Hematopoietic multipotent progenitor cell treated with erythropoietin and hydrocortisone succinate and interleukin-3 and kit ligand, for 15 days (in vitro differentiated cells): ENCODE results near the gene CISH.

ENCODE experiments used
- DNase-seq: peaks from one replicate; pipeline ENCODE4 v3.0.0-alpha.2; 2015; ENCODE audit warnings: low spot score

Gene CISH

DNA sequence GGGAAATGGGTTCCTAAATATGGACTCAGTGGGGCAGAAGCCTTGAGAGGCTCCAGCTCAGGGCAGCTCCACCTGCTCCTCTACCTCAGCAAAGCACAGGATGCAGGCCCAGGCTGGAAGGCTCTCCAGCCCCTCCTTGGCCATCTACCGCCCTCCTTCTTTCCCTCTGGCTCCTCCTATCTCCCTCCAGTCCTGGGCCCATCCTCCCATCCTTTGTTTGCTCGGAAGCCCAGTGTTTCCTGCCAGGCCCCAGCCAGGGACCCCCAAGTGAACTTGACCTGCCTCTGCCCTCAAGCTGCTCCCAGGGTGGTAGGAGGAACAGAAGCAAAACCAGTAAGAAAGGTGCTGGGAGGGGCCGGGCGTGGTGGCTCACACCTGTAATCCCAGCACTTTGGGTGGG lies 25.4 kb upstream of the CISH start:
- DNase-seq: no peak

DNA sequence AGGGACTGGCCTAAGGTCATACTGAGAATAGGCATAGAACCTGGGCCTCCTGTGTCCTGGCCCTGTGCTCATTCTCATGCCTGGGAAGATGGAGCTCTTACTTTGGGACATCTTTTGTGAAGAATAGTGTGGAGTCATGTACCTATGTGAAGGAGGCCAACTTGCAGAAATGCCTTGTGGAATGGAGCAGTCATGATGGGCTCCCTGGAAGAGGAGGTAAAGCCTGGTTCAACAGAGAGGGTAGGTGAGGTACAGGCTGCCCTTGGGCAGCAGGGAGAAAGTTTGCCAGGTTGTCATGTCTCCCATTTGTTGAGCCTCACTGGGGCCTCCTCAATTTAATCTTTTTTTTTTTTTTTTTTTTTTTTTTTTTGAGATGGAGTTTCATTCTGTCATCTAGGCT lies 23.5 kb upstream of the CISH start:
- no peak for DNase-seq

DNA sequence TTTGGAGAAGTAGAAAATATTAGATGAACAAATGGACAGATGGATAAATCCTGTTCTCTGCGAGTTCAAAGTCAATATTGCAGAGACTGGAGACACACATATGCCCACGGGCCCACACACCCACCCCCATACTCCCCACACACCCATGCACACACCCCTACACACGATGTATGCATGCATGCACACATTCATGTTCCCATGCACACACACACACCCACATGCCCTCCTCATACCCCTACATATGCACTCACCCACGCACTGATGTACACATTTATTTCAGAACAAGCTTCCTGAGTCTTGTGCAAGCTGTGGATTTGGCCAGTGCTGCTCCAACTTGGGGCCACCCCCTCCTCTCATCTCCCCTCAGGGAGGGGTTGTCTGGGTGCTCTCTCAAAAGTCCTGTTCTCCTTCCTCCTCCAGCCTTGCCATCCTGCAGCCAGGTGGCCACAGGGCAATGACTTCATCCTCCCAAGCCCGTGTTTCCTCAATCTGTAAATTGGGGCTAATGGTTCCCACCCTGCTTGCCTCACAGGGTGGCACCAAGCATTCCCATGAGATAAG lies 21.7 kb upstream of the CISH start:
- DNase-seq: no peak

- no peak for DNase-seq
Observed at GRCh38 chr3:50632450-50632849, 20.9 kb upstream of the CISH start.

DNA sequence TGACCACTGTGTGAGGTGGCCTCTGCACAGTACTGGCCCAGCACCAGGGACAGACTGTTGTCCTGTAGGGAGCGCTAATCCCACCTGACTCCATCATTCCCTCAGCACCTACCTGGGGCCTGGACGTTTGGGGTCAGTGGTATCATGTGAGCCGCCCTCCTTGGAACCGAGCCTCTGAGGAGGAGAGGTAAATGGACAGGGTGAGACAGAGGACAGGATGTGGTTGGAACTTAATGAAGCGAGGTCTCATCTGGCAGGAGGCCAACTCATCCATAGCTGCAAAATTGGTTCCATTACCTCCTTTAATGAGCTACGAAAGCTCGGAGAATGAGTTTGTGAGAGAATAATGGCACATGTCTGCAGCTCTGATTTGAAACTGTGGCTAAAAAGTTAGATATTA lies 19.3 kb upstream of the CISH start:
- no peak for DNase-seq

DNA sequence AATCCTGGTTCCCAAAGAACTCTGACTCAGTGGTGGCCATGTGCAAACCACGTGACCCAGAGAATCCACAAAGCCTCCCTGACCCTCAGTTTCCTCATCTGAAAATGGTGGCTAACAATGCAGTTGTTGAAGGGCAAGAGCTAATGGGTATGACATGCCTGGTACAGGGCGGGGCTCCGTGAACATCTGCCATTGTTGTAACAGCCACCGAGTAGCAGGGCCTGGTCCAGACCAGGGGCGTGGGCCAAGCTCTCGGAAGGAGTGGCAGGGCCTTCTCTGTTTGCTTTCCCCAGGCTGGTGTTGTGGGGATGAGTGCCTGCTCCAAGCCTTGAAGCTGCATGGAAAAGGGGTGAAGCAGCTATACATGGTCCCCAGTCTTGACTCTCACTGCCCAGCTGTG lies 18.8 kb upstream of the CISH start:
- DNase-seq: no peak

DNA sequence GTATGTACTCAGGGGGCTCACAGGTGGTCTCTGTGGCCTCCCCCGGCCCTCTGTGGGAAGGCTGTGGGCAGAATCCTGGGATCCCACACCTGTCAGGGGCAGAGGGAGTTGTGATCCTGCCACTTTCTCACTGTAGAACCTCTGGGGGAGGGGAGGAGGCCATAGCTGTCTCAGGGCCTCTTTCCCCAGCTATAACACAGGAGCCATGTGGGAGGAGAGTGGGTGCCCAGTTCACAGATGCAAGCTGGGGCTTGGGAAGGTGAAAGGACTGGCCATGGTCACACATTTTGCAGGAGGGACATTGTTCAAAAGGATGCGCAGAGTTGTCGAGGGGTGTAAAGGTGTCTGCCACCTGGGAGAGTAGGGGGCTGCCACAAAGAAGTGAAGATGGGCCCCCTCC lies 17.0 kb upstream of the CISH start:
- DNase-seq: no peak

DNA sequence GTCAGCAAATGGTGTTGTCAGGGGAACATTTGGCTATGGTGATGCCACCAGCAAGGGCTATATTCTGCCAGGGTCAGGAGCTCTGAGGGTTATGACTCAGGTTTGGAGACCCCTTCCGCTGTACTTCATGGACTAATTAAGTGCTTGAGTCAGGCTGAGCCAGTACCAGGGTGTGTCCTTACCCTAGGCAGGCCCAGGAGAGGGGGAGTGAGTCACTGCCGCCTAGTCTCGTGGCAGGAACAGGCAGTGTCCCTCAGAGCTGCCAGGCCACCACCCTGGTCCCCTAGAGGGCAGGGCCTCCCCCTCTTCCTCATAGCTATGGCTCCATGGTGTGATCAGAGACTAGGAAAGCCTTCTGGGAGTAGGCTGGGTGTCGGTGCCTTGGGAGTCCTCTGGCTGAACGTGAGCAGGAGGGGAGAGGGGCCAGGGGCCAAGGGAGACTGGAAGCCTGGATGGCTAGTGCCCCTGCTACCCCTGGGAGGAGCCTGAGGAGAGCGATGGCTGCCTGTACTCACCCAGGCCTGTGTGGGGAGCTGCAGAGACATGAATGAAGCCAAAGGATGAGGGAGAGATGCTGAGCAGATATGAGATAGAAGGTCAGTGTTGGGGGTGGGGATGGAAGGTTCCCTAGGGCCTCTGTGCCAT lies 16.0 kb upstream of the CISH start:
- DNase-seq: no peak

DNA sequence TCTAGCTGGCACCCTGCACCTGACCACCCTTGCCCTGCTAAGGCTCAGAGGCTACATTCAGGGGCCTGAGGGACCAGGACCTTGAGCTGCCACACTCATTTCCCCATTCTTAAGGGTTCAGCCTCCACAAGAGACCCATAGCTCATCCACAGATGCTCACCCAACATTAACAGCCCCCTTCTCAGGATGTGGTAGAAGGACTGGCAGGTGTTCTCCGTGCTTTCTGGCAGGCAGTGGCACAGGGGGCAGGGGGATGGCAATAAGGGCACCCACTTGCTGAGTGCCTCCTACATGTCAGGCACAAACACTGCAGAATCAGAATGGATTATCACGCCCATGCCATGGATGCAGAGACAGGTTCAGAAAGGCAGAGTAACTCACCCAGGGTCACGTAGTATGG lies 14.8 kb upstream of the CISH start:
- DNase-seq: no peak

DNA sequence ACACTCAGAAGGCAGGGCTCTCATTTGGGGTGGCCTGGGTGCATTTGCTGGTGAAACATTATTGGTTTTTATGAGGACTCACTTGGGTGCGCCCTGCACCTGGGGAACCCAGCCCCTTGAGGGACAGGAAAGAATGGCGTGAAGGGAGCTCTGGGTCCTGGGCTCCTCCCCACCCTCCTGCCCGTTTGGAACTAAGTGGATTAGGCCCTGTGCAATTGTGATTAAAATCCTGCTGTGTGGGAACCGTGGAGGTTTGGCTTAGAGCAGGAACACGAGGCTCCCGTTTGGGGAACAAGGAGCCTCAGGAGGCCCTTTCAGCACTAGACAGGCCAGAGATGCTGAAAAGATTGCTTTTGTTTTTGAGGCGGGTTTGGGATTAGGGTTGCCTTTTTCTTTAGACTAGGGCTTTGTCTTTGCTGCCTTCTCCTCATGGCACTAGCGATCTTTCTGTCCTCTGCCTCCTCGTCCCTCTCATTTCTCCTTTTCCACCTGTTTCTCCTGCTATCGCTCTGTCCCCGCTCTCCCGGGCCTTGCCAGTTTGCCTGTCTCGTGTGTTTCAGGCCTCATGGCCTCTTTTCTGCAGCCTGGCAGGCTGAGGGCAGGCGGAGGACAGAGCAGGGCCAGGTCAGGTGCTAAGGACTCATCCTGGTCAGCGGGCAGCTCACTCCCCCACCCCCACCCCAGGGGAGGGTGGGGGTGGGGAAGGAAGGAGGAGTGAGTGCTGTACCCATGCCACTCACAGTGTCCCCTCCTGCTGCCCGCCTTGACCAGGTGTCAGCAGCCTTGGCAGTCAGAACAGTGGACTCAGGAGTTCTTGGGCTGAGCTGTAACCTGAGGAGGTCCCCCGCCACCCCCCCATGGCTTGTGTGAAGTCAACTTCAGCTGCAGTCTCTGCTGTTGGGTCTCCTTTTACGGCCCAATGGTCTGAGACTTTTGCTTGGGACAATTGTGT lies 13.9 kb upstream of the CISH start:
- no peak for DNase-seq

DNA sequence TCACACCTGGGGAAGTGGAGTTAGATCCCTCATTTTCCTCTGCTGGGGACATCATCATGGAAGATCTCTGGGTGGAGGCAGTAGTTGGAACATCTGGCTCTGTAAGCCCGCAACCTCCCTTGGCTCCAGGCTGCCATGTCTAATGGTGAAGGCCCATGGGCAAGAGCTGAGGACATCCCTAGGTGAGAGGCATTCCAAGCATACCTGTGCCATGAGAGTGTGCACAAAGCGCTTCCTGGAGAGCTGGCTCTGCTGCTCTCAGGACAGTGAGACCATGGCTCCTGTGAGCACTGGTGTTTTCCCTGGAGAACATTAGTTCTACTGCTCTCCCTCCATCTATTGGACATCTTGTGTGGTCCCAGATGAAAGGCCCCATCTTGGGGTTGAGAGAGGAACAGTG lies 13.1 kb upstream of the CISH start:
- DNase-seq: no peak

- DNase-seq: no peak
Observed at GRCh38 chr3:50623840-50624474, 12.4 kb upstream of the CISH start.

DNA sequence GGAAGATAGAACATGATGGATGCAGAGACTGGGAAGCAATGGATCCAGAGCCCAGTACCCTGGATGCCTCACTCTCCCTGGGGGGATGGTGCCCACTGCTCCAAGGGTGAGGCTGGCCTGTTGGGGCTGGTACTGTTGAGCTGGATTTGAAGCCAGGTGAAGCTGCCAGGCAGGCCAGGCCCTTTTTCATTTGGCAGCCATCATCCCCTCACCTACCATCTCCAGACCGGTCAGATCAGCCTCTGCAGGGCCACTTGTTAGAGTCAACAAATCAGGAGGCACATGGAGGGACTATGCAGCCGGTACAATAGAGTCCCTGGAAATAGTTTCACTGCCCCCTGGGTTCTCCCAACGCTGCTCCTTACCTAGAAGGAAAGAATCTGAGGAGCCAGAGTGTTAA lies 11.3 kb upstream of the CISH start:
- no peak for DNase-seq

DNA sequence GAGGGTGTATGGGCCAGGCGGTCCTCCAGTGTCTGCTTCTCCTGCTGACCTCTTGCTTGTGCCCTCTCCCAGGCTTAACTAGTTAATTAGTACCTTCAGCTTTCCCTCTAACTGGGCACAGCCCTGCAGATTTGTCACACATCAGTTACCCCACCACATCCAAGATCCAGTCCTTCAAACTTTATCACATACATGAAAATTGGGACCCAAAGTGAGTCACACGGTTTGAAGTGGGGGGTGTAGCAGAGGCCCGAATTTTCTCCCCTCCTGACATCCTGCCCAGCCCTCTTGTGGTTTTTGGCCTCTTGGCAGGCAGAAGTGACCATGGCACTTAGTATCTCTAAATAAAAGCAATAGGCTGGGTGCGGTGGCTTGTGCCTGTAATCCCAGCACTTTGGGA lies 9.2 kb upstream of the CISH start:
- no peak for DNase-seq

DNA sequence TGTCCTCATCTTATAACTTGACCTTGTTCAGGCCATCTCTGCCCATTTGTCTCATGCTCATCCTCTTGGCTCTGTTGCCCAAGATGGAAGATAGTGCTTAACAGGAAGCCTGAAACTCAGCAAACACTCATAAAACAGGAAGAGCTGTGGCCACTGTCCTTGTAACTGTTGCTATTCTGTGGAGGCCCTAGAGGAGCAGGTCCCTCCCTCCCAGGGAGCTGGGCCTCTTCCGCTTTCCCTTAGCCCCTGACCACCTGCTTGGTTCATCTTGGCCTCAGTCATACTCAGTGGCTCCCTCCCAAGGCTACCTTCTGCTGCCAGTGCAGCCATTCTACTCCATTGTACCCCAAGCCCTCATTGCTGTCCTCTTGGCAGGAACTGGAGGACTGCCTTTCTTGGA lies 8.8 kb upstream of the CISH start:
- DNase-seq: no peak

- DNase-seq: no peak
Observed at GRCh38 chr3:50617911-50618481, 6.4 kb upstream of the CISH start.

- no peak for DNase-seq
Observed at GRCh38 chr3:50617096-50617791, 5.7 kb upstream of the CISH start, which contains the start of gene MAPKAPK3. TSS of gene MAPKAPK3 (plus strand) at chr3:50617151. CDS start at chr3:50617566, 415 bp downstream.

DNA sequence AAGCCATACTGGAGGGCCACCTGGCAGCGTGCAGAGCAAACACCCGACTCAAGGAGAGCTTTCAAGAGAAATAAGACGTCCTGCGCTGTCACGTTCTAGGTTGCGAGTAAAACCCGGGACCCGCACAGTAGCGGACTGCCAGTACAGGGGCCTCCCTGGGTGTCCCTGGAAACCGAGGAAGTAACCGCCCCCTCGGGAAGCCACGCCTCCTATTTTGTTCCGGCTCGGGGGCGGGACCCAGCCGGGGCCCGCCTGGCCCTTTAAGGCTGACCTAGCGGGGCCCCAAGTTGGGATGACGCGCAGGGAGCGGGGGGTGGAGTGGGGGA lies 5.2 kb upstream of the CISH start:
- DNase-seq: peak; percentile 84

DNA sequence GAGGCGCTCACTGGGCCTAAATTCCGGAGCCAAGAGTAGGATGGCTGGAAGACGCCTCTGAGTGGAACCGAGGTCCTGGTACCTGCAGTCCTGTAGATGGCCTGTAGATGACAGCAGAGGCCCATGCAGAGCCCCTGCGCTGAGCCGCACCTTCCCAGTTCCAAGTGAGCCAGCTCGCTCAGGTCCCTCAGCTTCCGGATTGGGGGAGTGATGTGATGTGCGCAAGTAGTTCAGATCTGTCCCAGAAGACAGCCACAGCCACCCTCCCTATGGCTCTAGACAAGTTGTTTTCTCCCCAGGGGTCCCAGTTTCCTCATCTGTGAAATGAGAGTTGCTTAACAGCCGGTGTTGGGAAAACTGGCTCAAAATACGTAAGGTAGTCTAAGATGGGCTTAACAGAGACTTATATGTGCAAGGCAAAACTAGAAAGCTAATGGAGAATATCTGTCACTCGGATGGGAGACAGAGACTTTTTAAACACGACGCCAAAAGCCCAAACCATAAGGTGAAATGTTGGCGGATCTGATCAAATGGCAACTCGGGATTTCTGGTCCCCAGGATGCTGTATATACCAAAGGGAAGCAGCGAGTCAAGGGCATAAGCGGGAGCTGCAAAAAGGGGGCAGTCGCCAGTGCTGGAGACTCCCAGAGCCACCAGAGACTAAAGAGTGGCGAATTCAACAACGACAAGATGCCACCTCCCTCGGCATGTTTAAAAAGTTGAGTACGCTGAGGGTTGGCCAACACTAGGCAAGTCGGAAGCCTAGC lies 4.6 kb upstream of the CISH start:
- peak; percentile 86 for DNase-seq

DNA sequence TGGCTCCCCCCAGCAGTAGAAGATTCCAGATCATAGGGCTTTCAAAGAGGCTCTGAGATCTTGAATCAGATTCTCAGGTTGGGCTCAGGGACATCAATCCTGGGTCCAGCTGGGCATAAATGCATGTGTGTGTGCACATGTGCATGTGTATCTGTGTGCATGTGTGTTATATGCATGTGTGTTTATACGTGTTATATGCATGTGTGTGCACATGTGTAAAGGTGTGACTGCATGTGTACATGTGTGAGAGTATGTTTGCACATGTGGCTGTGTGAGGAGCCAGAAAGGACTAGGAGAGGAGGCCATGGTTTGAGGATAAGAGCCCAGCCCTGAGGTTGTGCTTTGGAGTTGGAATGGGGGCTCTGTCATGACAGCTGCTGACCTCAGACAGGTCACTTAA lies 3.6 kb upstream of the CISH start:
- DNase-seq: no peak
